KOPT-K1 (cell line): ENCODE measurements around the gene RHOV.
"Not testable (repeated sequence)": the region's sequence is repeated elsewhere in the genome, so short reads cannot be mapped to it uniquely, and the experiment has no call there.

Source experiments
- H3K27ac ChIP-seq: fragments of 200-600 bp; sonication (generic); 2 replicates; pipeline ENCODE4 v1.5.1; 2016; ENCODE audit warnings: antibody characterized with exemption, mild to moderate bottlenecking, low read depth, low read length; ENCODE audit not compliant: poor library complexity, severe bottlenecking
- H3K36me3 ChIP-seq: fragments of 200-600 bp; sonication (generic); 2 replicates; pipeline ENCODE4 v1.5.1; 2017; ENCODE audit warnings: antibody characterized with exemption, mild to moderate bottlenecking, low read length, moderate library complexity; ENCODE audit not compliant: insufficient read depth
- H3K9me3 ChIP-seq: fragments of 200-600 bp; sonication (generic); 2 replicates; pipeline ENCODE4 v1.5.1; 2017; ENCODE audit warnings: antibody characterized with exemption, low read length, mild to moderate bottlenecking; ENCODE audit not compliant: insufficient read depth, poor library complexity, severe bottlenecking

RHOV gene

DNA sequence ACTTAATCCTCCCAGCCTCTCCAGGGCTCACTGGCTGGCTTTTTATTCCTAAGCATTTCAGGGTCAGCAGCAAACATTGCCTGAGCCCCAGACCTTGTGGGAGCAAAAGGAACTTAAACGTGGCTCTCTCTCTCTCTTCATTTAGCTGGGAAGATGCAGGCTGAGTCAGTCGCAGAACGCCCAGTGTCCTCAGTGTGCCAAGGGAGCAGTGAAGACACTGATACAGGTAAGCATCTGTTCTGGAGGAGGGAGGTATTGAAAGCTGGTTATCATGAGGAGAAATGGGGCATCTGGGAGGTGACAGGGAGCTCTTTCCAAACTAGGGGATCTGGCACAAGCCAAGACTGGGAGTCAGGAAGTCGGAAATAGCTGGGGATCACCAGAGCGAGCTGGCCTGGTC lies 4.3 kb downstream of the RHOV start:
- Histone ChIP-seq H3K27ac (no peak overlapping the region), H3K9me3 (no peaks in the 10 kb centered on the region), H3K36me3 (no peaks in the 10 kb centered on the region)

DNA sequence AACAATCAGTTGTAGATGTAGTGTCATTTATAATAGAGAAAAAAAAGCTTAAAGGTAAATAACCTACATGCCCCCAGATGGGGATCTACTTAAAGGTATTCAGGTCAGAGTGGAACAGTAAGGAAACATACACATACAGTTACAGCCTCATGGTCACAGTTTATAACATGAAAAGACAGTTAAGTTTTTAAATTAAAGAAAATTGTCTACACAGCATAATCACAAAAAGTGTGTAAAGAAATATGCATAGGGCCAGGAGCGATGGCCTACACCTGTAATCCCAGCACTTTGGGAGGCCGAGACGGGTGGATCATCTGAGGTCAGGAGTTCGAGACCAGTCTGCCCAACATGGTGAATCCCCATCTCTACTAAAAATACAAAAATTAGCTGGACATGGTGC lies 6.8 kb downstream of the RHOV start:
- Histone ChIP-seq H3K9me3 (no peaks in the 10 kb centered on the region), H3K36me3 (no peaks in the 10 kb centered on the region), H3K27ac (no peak overlapping the region)

DNA sequence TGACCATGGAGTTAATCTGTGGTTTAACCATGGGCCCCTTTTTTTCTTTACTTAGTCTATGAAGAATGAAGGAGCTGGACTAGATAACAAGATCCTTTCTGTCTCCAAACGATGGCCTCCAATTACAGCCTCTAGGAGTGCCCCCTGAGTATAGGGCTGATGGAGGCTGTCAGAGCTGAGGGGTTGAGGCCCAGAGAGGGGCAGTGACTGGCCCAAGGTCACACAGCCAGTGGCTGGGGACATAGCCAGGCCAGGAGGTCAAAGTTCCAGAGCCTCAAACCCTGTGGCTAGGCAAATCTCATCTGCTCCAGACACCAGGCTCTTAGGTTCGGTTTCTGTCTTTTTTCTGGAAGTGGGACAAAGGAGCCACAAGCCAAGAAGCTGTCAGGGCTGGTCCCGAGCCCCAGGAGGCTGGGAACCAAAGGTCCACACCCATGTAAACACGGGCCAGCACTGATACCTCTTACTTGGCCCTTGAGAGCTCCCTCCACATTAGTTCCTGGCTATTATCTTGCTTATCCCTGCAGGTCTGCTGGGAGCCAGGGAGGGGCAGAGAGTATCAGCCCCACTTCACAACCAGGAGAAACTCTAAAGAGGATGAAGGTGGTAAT lies 10.3 kb downstream of the RHOV start:
- Histone ChIP-seq H3K27ac (no peak overlapping the region), H3K9me3 (no peaks in the 10 kb centered on the region), H3K36me3 (no peaks in the 10 kb centered on the region)

DNA sequence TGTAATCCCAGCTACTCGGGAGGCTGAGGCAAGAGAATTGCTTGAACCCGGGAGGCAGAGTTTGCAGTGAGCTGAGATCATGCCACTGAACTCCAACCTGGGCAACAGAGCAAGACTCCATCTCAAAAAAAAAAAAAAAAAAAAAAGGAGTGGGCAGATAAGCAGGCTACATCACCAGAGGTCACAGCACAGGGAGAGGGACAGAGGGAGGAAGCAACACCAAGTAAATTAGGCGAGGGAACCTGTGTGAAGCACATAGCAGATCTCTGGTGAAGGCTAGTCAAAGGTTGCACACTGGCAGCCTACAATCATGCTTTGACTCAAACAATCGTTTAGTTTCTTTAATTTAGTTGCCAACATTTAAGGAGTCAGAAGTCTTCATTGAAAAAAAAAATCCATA lies 12.9 kb downstream of the RHOV start:
- not testable (repeated sequence) for H3K9me3 ChIP-seq, H3K36me3 ChIP-seq, H3K27ac ChIP-seq

DNA sequence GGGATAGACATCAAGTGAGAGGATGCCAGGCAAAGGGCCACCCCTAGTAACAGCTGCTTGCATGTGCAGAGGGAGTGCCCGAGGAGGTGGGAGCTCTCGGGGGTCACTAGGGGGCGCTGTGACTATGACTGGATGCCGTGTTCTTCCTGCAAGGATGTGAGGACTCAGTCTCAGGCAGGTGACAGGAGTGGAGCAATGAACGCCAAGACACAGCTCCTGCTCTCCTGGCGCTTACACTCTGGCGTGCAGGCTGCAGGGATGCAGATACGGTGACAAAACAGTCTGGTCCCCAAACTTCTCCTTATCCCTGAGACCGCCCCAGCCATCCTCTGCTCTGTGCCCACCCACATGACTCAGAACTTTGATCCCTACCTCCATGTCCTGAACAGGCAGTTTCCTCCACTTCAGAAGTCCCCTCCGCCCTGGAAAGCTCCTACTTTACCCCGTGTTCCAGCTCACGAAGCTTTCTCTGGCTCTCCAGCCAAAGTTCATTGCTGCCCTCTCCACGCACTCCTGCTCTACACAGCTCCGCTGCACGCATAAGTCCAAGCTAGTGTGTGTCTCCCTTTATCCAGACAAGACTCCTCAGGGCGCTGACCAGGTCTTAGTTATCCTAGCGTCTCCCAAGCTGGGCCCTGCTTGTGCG lies 14.7 kb downstream of the RHOV start:
- no peaks in the 10 kb centered on the region for H3K36me3 ChIP-seq
- no peak overlapping the region for H3K27ac ChIP-seq
- no peaks in the 10 kb centered on the region for H3K9me3 ChIP-seq

DNA sequence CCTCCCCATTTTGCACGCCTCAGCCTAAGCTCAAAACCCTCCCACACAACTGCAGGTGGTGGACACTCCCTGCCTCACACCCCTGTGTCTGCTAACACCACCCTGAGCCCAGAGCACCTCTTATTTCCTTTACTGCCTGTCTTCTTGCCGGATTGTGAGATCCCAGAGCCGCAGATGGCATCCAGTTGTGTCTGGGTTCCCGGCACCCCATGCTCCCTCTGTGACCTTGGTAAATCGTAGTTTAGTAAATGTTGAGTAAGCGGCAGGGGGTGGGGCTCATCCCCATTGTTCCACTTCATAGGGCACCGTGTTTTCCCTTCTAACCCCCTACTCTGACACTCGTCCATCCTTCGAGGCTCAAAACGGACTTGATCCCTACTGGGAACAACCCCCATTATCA lies 15.3 kb downstream of the RHOV start:
- no peaks in the 10 kb centered on the region for H3K36me3 ChIP-seq
- no peaks in the 10 kb centered on the region for H3K9me3 ChIP-seq
- H3K27ac ChIP-seq = no peak overlapping the region

DNA sequence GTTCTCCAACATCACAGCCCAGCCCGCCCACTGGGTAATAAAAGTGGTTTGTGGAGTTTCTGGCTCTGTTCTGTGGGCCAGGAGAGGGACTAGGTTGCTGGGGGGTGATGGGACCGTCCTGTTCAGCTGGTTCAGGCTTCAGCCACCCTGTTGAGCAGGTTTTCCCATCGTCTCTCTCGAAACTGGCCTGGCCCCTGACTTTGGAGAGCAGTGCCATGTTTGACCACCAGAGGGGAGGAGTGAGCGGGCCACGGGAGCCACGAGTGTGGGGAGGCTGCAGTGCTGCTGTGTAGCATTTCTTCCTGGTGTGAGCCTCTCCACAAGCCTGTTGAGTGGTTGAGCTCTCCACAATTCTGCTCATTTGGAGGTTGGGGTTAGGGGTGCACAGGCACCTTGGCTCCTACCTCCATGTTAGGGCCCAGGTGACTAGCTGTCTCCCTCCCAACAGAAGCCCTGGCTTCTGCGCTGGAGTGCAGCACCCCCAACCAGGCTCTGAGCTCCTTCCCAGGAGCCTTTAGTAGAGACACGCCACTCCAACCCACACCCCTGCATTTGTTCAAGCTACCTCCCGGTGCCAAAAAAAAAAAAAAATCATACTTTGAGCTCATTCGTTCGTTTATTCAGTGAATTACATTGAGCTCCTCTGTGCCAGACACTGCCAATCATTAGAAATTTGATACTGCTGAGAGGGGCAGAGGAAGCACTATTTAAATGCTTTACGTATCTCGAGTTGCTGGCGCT lies 16.3 kb downstream of the RHOV start:
- Histone ChIP-seq H3K27ac (no peak overlapping the region), H3K36me3 (no peaks in the 10 kb centered on the region), H3K9me3 (no peaks in the 10 kb centered on the region)

DNA sequence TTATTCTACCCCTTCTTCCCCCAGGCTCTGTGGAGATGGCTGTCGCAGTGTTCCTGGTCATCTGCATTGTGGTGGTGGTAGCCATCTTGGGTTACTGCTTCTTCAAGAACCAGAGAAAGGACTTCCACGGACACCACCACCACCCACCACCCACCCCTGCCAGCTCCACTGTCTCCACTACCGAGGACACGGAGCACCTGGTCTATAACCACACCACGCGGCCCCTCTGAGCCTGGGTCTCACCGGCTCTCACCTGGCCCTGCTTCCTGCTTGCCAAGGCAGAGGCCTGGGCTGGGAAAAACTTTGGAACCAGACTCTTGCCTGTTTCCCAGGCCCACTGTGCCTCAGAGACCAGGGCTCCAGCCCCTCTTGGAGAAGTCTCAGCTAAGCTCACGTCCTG lies 17.3 kb downstream of the RHOV start:
- no peaks in the 10 kb centered on the region for H3K36me3 ChIP-seq
- no peaks in the 10 kb centered on the region for H3K9me3 ChIP-seq
- no peak overlapping the region for H3K27ac ChIP-seq

DNA sequence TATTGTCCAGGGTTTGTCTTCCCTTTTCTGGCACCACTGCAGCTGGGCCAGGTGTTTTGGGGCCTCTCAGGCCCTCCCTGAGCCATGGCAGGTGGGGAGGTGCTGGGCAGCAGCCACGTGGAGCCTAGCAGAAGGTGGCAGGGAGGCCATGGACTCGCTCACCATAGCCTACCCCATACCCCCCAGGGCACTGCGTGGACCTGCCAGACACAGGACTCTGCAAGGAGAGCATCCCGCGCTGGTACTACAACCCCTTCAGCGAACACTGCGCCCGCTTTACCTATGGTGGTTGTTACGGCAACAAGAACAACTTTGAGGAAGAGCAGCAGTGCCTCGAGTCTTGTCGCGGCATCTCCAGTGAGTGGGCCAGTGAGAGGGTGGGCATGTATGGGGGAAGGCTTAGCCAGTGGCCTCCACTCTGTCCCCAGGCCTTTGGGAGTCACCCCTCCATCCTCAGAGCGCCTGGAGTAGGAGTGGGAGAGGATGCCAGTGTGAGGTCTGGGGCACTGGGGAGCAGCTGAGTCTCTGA lies 18.3 kb downstream of the RHOV start:
- Histone ChIP-seq H3K36me3 (no peaks in the 10 kb centered on the region), H3K27ac (no peak overlapping the region), H3K9me3 (no peaks in the 10 kb centered on the region)

DNA sequence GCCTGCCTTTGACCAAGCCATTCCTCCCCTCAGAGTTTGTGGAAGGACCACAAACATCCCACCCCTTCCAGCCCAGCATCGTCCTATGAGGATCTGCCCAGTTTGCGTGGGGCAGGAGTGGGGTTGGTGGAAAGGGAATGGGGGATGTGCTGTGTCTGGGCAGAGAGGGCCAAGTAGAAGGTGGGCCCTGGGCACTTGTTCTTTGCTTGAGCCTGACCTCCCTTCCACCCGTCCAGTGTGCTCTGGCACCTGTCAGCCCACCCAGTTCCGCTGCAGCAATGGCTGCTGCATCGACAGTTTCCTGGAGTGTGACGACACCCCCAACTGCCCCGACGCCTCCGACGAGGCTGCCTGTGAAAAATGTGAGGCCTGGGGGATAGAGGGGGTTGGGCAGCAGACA lies 19.9 kb downstream of the RHOV start:
- Histone ChIP-seq H3K9me3 (no peaks in the 10 kb centered on the region), H3K27ac (no peak overlapping the region), H3K36me3 (no peaks in the 10 kb centered on the region)

DNA sequence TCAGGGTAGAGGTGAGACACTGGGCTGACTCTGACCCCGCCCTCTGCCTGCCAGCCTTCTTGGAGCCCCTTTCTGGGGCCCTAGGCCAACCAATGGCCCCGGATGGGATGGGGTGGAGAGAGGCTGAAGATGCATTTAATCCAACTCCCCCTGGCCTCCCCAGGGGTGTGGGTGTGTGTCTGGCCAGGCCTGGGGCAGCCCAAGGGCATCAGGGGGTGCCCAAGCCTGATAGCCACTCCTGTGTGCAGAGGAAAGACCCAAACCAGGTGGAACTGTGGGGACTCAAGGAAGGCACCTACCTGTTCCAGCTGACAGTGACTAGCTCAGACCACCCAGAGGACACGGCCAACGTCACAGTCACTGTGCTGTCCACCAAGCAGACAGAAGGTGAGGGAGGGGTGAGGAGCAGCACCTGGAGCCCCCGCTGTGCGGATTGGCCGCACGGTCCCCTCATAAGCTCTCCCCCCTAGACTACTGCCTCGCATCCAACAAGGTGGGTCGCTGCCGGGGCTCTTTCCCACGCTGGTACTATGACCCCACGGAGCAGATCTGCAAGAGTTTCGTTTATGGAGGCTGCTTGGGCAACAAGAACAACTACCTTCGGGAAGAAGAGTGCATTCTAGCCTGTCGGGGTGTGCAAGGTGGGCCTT lies 20.7 kb downstream of the RHOV start:
- Histone ChIP-seq H3K36me3 (no peaks in the 10 kb centered on the region), H3K27ac (no peak overlapping the region), H3K9me3 (no peaks in the 10 kb centered on the region)

DNA sequence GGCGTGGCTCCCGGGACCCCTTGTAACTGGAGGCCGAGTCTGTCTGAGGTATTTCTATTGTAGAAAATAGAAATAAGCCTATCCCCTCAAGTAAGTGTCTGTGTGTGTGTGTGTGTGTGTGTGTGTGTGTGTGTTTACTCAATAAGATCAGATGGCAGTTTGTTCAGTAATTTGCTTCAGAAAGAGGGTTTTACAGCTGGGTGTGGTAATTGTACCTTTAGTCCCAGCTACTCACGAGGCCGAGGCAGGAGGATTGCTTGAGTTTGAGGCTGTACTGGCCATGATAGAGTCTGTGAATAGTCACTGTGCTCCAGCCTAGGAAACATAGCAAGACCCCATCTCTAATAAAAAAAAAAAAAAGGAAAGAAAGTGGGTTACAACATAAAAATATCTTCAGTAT lies 21.5 kb downstream of the RHOV start:
- H3K27ac ChIP-seq = no peak overlapping the region
- H3K9me3 ChIP-seq = no peaks in the 10 kb centered on the region
- H3K36me3 ChIP-seq = no peaks in the 10 kb centered on the region

DNA sequence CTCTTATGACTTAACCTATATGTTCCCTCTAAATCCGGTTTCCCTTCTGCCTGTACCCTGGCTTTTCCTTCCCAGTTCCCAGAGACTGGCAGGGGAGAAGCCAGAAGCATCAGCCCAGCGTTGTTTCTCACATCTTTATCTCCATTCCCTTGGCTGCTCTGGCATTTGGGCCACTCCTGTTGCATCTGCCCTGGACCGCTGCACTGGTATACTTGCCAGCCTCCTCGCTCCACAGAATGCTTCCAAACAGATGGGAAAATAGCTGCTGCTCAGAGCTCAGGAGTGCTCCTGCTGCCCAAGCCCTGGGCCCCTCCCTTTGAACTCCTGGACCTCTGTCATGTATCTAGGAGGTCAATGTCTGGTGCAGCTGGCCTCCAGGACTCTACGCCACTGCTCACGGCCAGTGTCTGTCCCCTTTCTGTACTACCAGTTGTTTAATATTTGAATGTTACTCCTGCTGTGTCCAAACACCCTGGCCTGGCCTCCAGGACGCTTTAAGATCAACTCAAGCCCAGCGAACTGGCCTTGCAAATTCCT lies 23.4 kb downstream of the RHOV start:
- no peaks in the 10 kb centered on the region for H3K36me3 ChIP-seq
- no peak overlapping the region for H3K27ac ChIP-seq

DNA sequence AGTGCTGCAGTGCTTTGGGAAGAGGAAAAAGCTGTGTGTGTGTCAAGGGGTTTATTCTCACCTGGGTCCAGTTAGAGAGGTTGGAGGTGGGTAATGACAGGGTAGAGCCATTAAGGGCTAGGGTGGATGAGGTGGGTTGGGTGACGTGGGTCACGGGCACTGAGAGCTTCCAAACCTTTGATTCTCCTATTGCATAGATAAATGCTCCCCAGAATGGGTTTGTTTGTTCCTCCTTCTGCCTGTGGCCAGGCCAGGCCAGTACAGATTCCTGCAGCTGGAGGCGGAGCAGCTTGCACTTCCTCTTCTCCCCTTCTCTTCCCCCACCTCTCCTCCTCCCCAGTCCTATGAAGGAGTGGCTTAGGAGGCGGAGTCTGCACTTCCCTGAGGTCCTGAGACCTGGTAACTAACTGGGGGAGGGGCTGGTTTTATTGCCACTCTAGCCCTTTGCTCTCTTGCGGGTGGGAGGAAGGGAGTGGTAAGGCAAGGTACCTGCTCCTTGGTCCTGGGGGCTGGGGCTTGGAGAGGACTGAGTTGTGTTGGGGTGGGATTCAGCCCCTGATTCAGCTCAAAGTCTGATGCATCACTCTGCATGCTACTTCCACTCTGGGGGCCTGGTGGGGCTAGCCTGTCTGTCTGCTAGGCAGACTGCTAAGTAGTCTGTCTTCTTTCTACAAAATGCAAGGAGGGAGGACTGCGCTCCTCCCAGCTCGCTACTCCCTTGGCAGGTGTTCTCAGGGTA lies 26.6 kb downstream of the RHOV start:
- Histone ChIP-seq H3K9me3 (no peaks in the 10 kb centered on the region), H3K27ac (peak overlapping the region; percentile 18), H3K36me3 (no peaks in the 10 kb centered on the region)

More for the DNA sequence above, 23.4 kb downstream of the RHOV start:
- no peaks in the 10 kb centered on the region for H3K9me3 ChIP-seq
